SIG-M5 (cell line): ENCODE measurements around the gene PRMT5.
A peak's percentile ranks its signal among the peaks of the same experiment; 100 is the strongest.
"Not testable (repeated sequence)": the region's sequence is repeated elsewhere in the genome, so short reads cannot be mapped to it uniquely, and the experiment has no call there.

Source experiments
- DNase-seq: peaks from one replicate; lab custom pipeline; 2025; lab: John Stamatoyannopoulos, UW

Gene PRMT5

DNA sequence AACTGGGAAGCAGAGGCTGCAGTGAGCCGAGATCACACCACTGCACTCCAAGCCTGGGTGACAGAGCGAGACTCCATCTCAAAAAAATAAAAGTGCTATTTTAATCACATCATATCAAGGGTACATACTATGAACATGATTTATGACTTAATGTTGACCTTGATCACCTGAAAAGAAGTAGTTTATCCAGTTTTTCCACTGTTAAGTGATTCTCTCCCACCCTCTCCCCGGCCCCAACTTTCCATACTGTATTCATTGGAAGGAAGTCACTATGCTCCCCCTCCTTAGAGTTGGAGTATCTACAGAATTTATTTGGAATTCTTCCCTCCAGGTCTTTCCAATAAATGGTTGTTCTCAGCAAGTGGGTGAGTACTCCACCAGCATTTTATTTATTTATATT, 3.0 kb upstream of the PRMT5 start:
- DNase-seq: no peak

- DNase-seq: no peak
Observed at GRCh38 chr14:22929961-22930364, 787 bp upstream of the PRMT5 start.

DNA sequence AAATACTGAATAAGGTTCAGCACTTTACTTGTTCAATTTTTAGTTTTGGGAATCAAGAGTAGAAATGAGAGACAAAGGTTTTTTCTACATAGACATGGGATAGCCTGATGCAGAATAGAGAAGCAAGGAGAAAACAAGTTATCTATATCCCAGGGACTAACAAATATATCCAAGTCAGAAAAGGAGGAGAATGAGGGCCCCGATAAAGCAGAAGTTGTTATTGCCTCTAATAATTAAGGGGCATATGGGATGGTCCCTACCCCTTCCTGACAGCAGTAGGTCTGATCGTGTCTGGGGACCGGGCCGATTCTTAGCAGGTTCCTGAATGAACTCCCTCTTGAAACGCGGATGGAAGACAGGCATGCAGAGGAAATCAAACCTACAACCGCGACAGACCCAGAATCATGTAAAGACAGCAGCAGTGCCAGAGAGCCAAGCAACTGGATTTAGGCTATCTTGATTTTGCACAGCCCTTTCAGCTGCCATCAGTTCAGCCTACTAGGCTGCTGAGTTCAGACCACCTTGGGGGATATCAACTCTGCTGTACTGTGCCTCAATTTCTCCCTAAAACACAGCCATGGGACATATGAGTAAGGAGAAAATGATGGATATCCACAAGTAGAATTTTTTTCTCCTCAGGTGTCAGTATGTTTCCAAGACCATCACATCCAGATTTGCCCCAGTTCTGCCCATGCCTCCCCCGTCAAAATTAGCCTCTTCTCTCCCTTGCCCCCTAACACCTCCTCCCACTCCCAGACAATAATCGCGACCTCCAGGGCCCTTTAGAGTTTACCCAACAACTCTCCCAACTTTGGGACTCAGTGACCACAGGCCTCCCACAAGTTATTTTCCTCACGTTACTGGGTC, 706 bp downstream of the PRMT5 start:
- DNase-seq: no peak

GRCh38 chr14:22926316-22926715, 2.9 kb downstream of the PRMT5 start:
- no peak for DNase-seq

DNA sequence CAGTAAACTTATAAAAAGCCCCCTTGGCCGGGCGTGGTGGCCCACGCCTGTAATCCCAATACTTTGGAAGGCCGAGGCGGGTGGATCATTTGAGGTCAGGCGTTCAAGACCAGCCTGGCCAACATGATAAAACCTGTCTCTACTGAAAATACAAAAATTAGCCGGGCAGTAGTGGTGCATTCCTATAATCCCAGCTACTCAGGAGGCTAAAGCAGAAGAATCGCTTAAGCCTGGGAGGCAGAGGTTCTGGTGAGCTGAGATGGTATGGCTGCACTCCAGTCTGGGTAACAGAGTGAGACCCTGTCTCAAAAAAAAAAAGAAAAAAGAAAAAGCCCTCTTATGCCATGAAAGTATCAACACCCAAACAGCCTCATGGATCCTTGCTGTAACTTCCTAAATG, 3.7 kb downstream of the PRMT5 start:
- DNase-seq: no peak

GRCh38 chr14:22923746-22924145, 5.4 kb downstream of the PRMT5 start:
- no peak for DNase-seq

- DNase-seq: no peak
Observed at GRCh38 chr14:22922294-22922693, 6.9 kb downstream of the PRMT5 start.

DNA sequence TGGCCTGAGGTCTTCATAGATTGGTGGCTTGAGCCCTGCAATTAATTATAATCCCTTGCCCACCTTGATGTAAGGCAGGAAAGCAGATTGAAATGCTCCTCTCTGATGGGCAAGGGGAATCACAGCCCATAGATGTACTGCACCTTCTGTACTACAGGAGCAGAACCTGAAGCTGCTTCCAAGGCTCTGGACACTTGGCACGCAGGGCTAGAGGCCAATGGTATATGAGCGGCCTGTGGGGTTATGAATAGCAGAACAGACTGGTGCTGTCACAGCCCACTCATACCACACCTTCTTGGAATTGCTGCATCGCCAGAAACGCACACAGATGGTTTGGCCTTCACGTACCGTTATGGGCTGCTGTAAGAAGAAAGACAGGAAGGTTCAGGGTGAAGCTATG, 8.5 kb downstream of the PRMT5 start:
- no peak for DNase-seq

GRCh38 chr14:22919601-22919921, 9.6 kb downstream of the PRMT5 start:
- no peak for DNase-seq

DNA sequence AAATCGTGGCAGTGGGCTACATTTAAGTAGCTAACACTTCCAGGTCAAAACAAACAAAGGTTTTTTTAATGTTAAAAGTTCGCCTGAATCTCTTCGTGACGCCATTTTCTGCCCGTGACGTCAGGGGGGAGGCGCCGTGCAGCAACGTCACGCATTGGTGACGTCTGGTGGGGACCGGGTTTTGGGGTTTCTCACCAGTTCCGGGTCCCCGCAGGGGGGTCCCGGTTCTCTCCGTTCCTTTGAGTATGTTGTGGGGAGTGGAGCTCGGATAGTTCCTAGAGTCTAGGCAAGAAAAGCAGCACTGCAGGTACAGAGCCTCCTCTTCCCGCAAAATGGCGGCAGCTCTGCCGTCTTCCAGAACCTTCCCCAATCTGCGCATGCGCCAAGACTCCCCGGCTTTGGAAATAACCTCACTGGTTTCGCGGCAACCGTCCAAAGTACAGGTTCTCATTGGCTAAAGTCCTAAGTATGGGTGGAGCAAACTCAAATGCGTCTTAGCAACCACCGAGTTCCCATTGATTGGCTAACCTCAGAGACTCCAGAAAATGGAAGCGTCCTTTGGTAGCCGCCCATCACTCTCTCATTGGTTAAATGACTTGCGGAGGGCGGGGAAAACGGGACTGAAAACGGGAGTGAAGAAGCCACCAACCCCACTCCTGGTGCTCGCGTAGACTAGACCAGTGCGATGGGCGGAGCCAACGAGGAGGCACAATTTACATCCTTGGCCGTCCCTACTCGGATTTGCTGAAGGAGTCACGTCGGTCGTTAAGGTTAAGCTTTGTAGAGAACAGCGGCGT, 10.2 kb downstream of the PRMT5 start, which contains the start of gene RBM23:
TSS of gene RBM23 (minus strand) at position 346 of the 797 bp plus-strand sequence.
- DNase-seq: peak; percentile 98

- peak; percentile 27 for DNase-seq
Observed at GRCh38 chr14:22915886-22916521, 13.2 kb downstream of the PRMT5 start.

DNA sequence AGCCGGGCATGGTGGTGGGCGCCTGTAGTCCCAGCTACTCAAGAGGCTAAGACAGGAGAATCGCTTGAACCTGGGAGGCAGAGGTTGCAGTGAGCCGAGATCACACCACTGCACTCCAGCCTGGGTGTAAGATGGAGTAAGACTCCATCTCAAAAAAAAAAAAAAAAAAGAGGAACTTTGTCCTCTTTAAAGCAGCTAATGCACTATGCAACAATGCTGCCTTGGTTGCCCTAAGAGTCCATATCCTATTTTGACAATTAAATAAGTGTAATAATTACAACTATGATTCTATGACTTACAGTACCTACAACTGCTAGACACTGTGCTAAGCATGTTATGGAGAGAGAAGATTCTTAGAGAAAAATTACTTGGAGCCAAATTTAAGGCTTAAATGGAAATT, 14.3 kb downstream of the PRMT5 start:
- not testable (repeated sequence) for DNase-seq

DNA sequence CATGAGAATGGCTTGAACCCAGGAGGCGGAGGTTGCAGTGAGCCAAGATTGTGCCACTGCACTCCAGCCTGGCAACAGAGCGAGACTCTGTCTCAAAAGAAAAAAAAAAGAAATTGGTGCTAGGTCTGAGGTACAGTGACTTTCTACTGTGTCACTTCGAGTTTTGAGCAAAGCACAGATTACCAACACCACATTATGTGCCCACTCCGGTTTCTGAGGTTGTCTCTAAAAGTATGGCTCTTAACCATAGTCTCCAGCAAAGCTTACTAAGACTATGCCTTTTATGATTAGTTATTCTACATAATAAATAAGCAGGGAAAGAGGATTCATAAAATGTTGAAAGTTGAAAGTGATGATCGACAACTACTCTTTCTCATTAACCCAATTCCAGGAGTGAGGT, 18.3 kb downstream of the PRMT5 start:
- no peak for DNase-seq

GRCh38 chr14:22908601-22909000, 20.6 kb downstream of the PRMT5 start:
- DNase-seq: peak; percentile 55

GRCh38 chr14:22907429-22907828, 21.7 kb downstream of the PRMT5 start:
- no peak for DNase-seq

- no peak for DNase-seq
Observed at GRCh38 chr14:22906073-22906472, 23.1 kb downstream of the PRMT5 start.

- no peak for DNase-seq
Observed at GRCh38 chr14:22905627-22906026, 23.5 kb downstream of the PRMT5 start.

DNA sequence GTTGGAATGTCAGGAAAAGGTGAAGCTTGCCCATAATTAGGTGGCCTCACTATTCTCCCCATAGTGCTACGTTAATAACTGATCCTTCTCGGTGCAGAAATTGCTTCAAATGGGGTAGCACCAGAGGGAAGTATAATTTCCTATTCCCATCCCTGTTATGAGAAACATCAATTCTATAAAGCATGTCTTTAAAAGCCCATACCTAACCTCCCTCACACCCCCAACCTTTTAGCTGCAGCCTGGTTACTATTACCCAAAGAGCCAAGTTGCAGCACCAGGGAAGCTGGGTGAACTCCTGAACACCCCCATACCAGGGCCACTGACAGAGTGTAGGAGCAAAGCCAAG, 25.5 kb downstream of the PRMT5 start:
- DNase-seq: no peak

DNA sequence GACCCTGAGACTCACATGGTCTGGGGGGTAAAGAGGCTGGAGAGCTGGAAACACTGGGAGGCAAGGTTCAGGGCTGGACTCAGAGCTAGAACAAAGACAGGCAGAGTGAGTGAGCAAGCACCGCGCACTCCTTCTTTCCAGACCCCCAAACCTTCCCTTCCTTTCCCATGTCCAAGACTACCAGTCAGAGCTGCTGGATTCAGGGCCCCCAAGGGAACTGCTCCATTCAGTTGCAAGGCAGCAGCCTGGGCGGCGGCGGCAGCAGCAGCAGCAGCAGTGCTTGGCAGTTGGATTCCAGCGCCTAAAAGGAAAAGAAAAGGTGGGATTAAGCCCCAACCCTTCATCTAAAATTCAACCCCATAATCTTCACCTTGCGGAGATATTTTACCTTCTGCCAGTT, 27.4 kb downstream of the PRMT5 start:
- DNase-seq: no peak

- DNase-seq: no peak
Observed at GRCh38 chr14:22900081-22900799, 28.9 kb downstream of the PRMT5 start.

DNA sequence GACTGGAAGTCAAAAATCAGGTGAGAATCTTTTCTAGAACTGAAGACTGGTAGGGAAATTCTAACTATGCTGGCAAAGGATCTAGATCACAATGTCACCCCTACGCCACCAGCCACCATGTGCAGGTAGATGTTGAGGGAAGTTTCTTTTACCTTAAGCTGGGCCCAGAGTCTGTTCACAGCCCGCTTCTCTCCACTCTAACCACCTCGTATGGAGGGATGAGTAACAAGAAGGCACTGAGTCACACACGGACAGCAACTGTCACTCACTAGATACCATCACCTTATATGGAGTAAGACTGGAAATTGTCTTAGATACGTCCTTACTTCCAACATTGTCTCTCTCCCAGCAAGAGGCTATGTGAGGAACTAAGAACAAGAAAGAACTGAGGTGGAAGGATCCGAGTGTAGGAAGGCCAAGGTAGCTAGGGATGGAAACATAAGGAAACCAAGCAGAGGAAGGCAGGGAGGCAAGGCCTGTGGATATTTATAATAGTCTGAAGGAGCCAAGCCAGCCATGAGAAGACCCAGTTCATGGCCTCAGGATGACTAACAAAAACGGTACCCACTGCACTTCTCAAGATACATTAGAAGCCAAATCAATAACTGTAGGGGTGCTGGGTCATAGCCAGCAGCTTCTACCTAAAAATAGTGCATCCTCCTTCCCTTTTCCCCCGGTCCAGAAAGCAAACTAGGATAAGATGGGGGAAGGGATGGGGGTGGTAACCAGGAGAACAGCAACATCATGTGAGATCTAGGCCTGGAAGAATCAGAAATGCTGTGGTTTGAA, 30.7 kb downstream of the PRMT5 start:
- no peak for DNase-seq
